Measurements from ENCODE around the gene XYLT1.

GRCh38 chr16:17330044-17330443 lies 140.7 kb downstream of the XYLT1 start:
- TF ChIP-seq FOXA1 (IDR thresholded peaks at IDR 0.05) (no peak), TARDBP (IDR thresholded peaks at IDR 0.05) (no peak), HDGF (IDR thresholded peaks at IDR 0.05; ENCODE audit: borderline replicate concordance) (no peak), SP1 (IDR thresholded peaks at IDR 0.05) (no peak), ZNF384 (IDR thresholded peaks at IDR 0.05) (no peak), LEF1 (IDR thresholded peaks at IDR 0.05; ENCODE audit: borderline replicate concordance) (no peak), BHLHE40 (IDR thresholded peaks at IDR 0.05; ENCODE audit: borderline replicate concordance) (no peak), ARNT (IDR thresholded peaks at IDR 0.05) (no peak), FOXK2 (IDR thresholded peaks at IDR 0.05) (no peak), FOXM1 (IDR thresholded peaks at IDR 0.05; ENCODE audit: borderline replicate concordance) (no peak), ELF4 (IDR thresholded peaks at IDR 0.05) (no peak), NFRKB (IDR thresholded peaks at IDR 0.05) (no peak), CTBP1 (IDR thresholded peaks at IDR 0.05; ENCODE audit: borderline replicate concordance) (no peak), SUZ12 (IDR thresholded peaks at IDR 0.05) (no peak)
